Left ventricle myocardium superior (tissue), 1 donor: ENCODE results near the gene NBEAL1. TPM values are rescaled to one million over a fixed set of nuclear protein-coding genes. Genes with fewer than 3 reads are reported as not detected.

ENCODE experiments used
- total RNA-seq: library from RNA; stranded (reverse); fragmentation: NEBNext Ultra II Directional; extraction: Animal tissue kit (Norgen Biotek cat#: 25700); gene quantifications from one replicate; pipeline ENCODE4 v1.2.1, GENCODE V29; 2021
- donor health status: DM: no; HTN: yes; CAD: no; lungs with severe emphysema.

Gene NBEAL1
- total RNA-seq, 1 donor from 2014 or later = 16.4 TPM

Other genes starting within 250 kb of the NBEAL1 start
- gene ICA1L, start 143.1 kb upstream of the NBEAL1 start, total RNA-seq = 6.9 TPM
- 64.4 TPM for gene WDR12, start 103.2 kb upstream of the NBEAL1 start, total RNA-seq
- gene CARF, start 102.6 kb upstream of the NBEAL1 start, total RNA-seq = 5.3 TPM
- gene CYP20A1, start 224.1 kb downstream of the NBEAL1 start, total RNA-seq = 10.4 TPM